Stimulated activated CD8-positive, alpha-beta memory T cell treated with anti-CD3 and anti-CD28 coated beads, Interleukin-4, amount 100 ng/mL, for 4 hours (primary cell): ENCODE results near the gene FGF13.

Source experiments
- DNase-seq, 2 donors: peaks; one replicate each; pipeline ENCODE4 v3.0.0-alpha.2; 2020; ENCODE audit warnings: low read depth in 2 of 2, low spot score in 1 of 2

Gene FGF13

DNA sequence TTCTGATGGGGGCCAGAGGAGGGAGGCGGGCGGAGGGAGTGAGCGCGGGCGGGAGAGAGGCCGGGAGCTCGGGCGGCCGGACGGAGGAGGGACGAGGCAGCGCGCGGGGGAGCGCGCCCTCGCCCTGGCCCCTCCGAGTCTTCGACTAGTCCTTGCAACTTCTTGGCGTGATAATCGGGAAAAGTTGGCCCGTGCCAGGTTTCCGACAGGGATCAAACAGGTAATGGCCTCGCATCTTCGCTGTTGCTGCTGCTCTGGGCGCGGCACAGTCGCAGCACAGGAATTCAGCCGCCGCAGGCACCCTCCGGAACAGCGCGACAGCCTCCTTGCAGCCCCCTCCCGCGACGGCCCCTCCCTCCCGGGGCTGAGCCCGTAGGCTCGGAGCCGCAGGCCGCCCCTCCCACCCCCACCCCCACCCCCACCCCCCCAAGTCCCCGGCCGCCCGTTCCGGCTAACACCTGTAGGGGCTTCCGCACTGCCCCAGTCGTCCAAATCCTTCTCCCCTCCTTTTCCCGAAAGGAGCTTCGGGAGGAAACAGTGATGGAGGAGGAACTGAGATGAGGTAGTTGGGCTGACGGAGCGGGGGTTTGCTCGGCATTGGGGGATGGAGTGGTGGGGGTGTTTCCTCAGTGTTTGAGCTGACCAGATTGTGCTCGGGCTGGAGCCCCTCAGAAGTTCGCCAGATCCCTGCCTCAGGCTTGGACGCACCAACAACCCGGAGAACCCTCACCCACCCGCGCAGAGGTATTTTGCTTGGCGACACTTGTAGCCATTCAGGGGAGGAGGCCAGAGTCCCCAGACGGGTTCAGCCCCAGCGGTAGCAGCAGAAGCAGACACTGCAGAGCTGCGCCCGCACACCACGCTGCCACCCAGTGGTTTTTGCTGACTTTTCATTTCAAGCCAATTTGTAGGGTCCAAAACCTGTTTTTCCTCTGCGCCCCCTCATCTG lies at the start of gene FGF13:
TSS of gene FGF13 (minus strand) at position 319 of the 949 bp plus-strand sequence. CDS start 714 bp downstream, outside the sequence.
- DNase-seq, result no peak

DNA sequence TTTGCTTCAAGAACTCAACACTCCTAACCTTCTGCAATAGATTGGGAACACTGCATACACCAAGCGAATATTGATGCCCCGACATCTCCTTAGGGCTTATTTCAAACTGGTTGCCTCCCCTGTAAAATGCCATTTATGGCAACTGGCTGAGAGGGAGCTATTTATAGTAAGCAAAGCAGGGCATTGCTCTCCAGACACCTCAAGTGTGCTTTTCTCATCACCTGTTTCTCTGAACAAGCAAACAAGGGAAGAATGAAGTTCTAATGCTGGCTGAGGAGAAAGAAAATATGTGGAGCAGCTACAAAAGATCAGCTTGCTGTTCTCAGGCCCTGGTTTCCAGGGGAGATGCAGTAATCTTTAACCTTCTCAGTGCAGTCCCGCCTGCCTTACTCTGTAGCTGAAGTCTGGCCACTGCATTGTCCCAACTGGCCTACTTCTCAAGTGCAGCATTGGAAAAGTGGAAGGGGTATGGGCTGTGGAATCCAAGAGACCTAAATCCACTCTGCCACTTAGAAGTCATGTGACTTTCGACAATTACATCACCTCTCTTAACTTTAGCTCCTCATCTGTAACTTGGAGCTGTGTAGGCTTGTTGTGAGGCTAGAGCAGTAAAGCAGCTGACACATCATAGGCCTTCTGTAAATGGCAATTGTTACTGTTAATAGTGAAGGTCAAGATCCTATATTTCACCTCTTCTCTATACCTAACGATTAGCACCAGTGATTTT lies 47.9 kb upstream of the FGF13 start:
- DNase-seq, result no peak

DNA sequence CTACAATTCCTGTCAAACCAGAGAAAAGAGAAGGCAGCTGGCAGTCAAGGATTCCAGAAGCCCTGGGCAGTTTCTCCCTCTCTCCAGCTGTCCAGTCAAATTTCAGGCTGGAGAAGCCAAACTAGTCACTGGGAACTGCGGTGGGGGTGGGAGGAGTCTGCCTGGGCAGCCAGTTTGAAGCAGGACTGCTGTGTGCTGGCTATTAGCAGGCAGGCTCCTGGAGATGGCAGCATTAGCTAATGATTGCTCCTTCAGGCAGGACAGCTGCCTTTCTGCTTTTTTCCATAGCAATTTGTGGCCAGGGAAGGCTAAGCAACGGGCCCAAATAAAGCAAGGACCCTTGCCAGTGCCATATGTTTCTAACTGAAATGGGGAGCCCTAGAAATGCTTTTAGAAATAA lies 44.7 kb upstream of the FGF13 start:
- no peak for DNase-seq

DNA sequence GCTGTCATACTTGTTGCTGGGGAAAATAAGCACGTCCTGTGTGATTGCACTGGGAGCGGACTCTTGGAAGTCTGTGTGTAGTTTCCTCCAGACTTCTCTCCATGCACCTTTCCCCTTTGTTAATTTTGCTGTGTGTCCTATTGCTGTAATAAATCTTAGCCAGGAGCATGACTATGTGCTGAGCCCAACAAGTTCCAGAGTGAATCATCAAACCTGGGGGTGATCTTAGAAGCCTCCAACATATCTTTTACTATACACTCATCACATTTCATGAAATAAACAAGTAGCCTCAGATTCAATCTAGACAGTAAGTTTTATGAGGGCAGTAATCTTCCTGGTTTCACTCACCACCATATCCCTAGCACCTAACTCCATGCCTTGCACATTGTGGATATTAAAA lies 43.3 kb upstream of the FGF13 start:
- no peak for DNase-seq

DNA sequence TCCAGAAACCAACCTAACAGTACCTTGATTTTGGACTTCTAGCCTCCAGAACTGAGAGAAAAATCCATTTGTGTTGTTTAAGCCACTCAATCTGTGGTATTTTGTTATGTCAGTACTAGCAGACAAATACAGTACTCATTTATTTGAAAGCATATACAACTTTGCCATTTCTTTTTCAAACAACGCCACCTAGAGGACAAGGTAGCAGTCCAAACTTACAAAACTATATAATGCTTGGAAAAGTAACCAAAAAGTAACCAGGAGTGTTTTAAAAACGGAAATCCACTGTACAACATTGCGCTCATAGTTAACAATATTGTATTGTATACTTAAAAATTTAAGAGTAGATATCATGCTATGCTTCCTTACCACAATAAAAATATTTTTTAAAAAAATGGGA lies 37.0 kb upstream of the FGF13 start:
- DNase-seq, result no peak

DNA sequence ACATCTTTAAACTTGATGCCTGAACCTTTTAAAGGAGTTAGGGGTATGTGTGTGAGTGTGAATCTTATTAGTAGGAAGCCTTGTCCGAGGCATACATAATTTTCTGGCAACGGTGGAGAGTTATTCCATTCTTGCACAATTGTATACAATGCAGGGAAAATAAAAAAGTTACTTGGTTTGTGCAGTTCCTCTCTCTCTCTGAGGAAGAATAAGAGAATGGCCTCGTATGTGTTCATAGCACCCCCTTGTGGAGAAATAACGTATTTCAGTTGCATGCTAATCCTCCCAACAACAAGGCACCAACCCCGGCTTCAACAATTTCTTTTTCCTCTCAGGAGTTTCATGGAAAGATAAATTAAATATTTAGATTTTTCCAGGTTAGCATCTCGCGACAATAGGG lies 33.7 kb upstream of the FGF13 start:
- DNase-seq, result no peak

DNA sequence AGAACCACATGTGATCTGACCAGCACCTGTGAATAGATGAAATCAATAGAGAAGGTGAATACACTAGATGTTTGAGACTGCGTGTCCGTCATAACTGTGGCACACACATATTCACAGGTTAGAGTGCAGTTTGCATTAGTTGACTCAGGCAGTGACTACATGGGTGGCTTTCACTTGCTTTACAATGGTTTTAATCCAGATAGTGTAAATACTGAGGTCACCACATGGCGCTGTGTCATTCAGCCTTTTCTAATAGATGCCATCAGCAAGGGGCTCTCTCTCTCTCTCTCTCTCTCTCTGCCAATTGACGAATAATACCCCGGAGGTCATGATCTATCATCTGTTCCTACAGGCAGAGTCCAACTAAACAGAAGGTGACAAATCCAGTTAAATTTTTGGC lies 30.7 kb upstream of the FGF13 start:
- DNase-seq, result no peak

DNA sequence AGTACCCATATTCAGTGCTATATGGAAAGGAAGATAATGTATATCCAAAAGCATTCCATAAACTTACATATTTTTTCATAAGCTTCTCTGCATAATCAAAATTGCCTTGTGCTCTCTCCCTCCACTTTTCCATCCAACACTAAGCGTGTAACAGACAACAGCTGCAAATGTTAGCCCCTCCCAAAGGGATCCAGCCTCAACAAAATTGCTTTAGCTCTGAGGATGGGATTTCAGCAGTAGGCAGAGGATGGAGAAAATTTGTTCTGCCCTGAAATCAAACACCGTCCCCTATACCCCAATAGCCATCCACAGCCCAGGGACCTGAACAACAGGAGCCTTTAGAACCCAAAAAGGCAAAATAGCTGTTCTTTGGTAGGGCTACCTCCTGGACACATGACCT lies 28.8 kb upstream of the FGF13 start:
- no peak for DNase-seq

DNA sequence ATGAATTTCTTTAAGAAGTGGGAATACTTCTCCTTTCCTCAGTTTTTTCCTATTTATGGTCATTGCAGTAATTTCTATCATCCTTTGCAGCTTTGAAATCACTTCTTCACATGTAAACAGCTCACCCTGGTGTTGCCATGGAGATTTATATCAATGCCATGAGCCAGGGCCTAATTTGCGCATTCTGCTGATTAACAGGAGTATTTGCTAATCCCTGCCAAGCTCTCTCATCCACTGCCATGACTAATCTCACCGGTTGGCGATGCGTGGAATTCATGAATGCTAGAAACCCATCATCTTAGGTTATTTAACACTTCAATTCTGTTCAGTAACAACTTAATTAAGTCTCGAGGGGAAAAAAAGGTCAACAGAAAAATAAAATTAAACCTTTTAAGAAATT lies 11.8 kb upstream of the FGF13 start:
- DNase-seq, result no peak

DNA sequence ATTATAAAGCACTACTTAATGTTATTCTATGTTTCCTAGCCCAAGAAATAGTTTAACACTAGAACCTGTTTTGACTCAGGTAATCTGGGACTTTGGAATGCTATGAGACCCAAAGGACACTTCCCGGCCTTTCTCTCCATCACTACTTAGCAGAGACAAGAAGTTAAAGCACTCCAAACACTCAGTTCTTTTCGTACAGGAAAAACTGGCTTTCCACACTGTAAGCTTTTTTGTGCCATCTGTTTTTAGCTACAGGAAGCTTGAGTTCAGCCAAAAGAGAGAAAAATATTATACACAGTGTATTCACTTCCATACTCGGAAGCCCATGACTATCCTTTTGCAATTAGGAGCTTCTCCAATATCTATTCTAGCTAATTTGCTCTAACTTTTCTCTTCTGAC lies 7.9 kb upstream of the FGF13 start:
- no peak for DNase-seq

DNA sequence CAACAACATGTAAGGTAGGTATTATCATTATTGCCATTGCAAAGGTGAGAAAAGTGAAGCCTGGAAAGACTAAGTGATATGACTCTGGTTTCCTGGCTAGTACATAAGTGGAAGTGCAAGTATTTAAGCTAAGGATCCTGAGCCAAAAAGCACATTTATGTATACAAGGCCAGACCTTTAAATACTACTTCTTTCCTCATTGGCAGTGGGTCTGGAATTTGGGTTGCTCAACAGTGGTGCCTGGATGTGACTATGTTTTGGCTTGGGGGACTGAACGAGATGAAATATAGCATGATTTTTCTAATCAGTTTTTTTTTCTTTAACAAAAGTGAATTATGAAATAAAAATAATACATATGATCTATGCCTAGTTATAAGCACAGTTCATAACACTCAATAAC lies 7.4 kb upstream of the FGF13 start:
- no peak for DNase-seq

DNA sequence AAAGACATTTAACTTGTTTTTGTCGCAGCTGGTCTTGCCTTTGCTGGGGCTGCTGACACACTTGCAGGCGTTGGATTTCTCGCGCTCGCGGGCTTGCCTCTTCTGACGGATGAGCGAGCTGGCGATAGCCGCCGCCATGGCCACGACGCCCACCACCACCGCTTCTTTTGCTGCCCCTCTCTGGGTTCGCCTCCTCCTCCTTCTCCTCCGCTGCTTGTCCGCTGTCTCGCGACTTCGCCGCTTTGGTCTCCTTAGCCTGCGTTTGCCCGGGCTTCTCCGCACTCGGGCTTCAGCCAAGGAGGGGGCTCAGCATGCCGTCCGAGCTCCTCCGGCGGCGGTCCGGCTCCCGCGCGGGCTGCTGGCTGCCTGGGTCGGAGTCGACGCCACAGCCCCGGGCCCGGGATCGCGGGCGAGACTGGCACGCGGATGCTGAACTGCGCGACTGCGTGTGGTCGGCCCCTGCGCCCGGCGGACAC lies 613 bp downstream of the FGF13 start:
- DNase-seq, result no peak

DNA sequence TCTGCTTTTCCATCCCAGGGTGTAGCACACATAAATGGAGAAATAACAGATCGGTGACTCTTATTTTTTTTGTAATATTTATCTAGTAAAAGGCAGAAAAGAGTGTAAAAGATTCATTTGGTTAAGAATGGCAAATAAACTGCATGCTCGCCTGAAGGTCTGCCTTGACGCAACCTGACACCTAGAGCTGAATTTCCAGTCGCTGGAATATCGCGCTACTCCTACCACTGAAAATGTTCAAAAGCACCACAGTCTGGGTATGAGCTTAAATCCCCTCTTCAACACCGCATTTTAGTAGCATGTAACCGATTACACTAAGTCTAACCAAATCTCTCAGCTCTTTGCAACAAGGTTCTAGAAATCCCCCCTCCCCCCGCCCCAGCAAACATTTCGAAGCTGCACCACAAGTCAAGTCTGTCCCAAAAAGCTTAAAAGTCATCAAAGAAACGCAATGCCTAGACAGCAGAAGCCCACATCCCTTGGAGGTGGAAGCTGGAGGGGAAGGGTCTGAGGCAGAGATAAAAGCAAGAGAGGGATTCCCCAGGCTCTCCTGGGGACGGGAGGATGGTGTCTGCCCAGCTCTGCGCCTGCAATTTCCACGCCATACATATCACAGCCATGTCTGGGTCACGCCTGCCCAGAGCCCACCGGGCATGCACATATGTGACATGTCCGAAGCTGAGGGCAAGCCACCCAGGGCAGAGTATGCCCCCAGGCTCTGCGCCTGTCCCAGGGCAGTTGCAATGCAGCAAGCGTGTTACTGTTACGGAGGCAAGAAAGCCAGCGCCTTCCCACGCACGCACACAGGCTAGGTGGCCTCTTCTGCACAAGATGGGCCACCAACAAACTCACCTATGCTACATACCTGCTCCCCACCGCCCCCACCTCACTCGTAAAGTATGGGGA lies 1.4 kb downstream of the FGF13 start:
- DNase-seq, result no peak

DNA sequence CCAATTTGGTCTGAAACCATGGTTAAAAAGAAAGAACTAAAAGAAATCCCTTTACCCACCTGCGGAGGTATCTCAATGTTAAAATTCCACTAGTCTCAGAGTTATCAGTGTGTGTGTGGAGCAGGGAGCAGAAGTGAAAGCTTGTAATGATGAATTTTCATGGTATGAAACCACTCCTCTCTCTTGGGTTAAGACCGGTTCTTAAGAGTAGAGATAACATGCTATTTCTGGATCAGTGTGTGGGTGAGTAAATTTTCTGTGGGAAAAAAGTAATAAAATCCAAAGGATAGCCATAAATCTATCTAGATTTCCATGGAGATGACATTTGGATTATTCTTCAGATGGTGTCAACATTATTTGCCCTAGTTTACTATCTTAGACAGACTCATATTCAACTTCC lies 3.2 kb downstream of the FGF13 start:
- DNase-seq, result no peak

DNA sequence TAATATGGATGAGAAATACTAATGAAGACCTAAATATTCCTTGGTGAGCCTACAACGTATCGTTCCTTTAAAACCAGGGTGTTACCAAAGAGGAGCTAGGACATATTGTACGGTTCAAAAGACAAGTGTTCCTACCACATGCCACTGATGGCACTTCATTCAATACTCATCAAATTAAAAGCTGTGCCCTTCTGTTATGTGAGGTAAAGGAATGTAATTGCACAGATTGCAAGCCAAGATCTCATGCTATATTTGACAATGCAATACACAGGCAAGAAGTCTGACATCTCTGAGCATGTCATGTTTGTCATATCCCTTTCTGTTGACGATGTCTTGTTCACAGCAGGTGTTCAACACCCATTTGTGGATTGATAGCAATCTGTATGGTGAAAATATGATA lies 6.9 kb downstream of the FGF13 start:
- no peak for DNase-seq

DNA sequence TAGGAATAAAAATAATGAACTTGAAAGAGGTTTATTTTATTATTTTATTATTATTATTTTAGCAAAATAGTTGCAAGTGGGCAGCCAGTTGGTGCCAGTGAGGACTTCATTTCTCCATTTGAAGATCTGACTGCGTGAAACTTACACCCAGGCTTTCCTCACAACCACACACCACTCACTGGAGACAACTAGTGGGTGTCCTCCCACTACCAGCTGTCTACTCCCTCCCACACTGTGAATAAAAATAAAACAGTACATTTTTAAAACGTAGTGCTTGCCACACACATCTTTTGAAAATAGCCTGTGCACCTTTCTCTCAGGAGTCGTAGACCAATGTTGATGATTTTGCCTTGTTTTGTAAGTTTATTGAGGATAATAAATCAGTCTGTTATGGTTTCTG lies 7.4 kb downstream of the FGF13 start:
- no peak for DNase-seq

DNA sequence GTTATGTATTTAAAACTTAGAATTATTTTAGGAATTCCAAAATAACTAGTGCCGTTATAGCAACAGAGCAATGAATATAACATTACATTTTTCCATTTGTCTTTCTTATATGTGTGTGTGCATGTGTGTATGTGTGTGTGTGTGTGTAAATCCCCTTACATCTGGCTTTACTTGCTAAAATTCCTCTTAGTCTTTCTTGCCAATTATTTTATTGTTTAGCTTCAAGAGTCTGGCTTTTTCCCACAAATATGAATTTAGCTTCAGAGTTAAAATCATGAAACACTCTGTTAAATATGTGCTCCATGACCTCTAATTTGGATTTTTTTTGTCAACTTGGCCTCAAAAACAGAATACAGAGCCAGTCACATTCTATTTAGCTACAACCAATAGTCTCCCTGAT lies 18.9 kb downstream of the FGF13 start:
- no peak for DNase-seq

DNA sequence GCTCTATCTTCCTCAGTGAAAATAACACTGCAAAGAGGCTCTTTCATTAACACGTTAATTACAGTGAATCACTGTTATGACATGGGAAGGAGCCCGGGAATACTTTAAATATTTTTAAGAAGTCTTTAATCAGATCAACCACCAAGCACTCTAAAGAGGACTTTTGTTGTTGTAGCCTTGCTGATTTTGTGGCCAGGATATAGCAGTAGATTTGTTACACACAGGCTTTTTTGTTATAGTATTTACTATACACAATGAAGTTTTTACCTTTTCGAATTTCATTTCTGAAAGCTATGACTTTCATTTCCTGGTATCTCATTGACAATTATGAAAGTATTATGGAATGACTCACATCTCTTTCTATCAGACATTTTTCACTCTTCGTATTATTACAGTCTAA lies 20.3 kb downstream of the FGF13 start:
- DNase-seq, result no peak

DNA sequence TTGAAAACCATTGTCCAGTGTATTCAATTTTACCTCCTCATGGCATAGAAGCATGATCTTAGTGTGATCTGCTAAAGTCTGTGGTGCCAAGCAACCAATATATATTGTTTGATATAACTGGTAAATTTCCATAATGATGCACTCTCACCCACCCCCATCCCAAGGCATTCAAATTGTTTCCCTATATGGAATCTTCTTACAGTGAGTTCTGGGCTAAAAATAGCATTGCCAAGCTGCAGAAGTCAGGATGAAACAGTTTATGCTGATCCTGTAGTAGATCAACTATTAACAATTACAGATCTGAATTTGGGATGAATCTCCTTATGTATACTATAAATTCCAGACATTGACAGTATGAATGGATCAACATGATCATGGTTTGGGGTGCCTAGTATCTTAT lies 20.9 kb downstream of the FGF13 start:
- DNase-seq, result no peak

DNA sequence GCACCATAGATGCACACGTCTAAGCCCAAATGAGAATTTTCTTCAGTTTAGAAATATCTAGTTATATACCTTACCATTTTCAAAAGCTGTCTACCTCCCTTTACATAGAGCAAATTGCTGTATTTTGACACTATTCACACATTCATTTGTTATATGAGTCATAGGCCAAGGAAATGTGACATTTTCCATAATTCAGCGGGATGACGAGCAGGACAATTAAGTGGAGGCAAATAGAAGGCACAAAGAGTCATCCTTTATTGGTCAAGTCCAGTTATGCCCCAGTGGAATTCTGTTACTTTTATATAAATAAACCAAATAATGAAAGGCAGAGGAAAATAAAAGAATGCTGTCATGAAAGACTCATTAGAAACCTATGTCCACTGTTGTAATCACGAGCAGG lies 27.9 kb downstream of the FGF13 start:
- DNase-seq, result no peak

DNA sequence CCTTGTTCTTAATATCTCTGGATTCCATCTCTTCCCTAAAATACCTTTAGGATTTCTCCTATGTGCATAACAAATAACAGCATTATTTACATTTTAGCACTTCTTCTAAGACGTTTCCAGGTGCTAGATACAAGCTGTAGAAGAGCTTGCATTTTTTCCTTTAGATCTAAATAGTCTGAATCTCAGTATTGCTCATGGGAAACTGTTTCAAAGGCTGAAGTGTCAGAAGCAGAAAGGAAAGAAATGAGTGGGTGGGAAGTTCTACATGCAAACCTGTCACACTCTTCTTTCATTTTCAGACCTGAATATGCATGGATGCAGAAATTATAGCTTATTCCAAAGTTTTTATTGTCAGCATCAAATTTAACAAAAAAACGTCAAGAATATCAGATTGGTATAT lies 41.8 kb downstream of the FGF13 start:
- DNase-seq, result no peak
